ENCODE results near the gene LIME1.

LIME1 gene

GRCh38 chr20:63782521-63782971, 46.1 kb downstream of the LIME1 start:
- no peaks in the 10 kb centered on the region for H4K20me1 ChIP-seq (ENCODE audit: control insufficient read depth, insufficient read depth, low read depth, low read length)
- H3K79me2 ChIP-seq (ENCODE audit: control insufficient read depth, low read length): no peaks in the 10 kb centered on the region
- no peaks in the 10 kb centered on the region for H3K9me2 ChIP-seq (replicated peaks; ENCODE audit: control insufficient read depth, low read length)
- no peaks in the 10 kb centered on the region for H3K9me3 ChIP-seq (ENCODE audit: control insufficient read depth, insufficient read depth, low read length)
- H3K4me1 ChIP-seq (ENCODE audit: control insufficient read depth, low read length): peaks cover 8% of the 10 kb centered on the region
- H3K27ac ChIP-seq (ENCODE audit: low read depth, low read length): no peak overlapping the region
- H3K27me3 ChIP-seq (ENCODE audit: control insufficient read depth, low read length): no peaks in the 10 kb centered on the region
- H3K36me3 ChIP-seq (ENCODE audit: control insufficient read depth, low read length): no peaks in the 10 kb centered on the region
- H3K4me2 ChIP-seq (ENCODE audit: low read length): no peak overlapping the region
- TF ChIP-seq EZH2phosphoT487 (IDR thresholded peaks at IDR 0.05; ENCODE audit: borderline replicate concordance, low read length): no peak
- no peak for TF ChIP-seq CTCF (IDR thresholded peaks at IDR 0.05; ENCODE audit: low read depth, low read length, poor library complexity, severe bottlenecking)
- no peaks in the 10 kb centered on the region for H3F3A ChIP-seq (ENCODE audit: control insufficient read depth, insufficient read depth)
- H3K4me3 ChIP-seq (ENCODE audit: low read length): no peak overlapping the region

- peaks cover 8% of the 10 kb centered on the region for H3K4me1 ChIP-seq (ENCODE audit: control insufficient read depth, low read length)
- no peaks in the 10 kb centered on the region for H3K9me2 ChIP-seq (replicated peaks; ENCODE audit: control insufficient read depth, low read length)
- no peaks in the 10 kb centered on the region for H3K79me2 ChIP-seq (ENCODE audit: control insufficient read depth, low read length)
- TF ChIP-seq CTCF (IDR thresholded peaks at IDR 0.05; ENCODE audit: low read depth, low read length, poor library complexity, severe bottlenecking) (no peak), EZH2phosphoT487 (IDR thresholded peaks at IDR 0.05; ENCODE audit: borderline replicate concordance, low read length) (no peak)
- H3K36me3 ChIP-seq (ENCODE audit: control insufficient read depth, low read length): no peaks in the 10 kb centered on the region
- no peaks in the 10 kb centered on the region for H3K27me3 ChIP-seq (ENCODE audit: control insufficient read depth, low read length)
- no peaks in the 10 kb centered on the region for H4K20me1 ChIP-seq (ENCODE audit: control insufficient read depth, insufficient read depth, low read depth, low read length)
- H3K4me3 ChIP-seq (ENCODE audit: low read length): no peak overlapping the region
- no peak overlapping the region for H3K27ac ChIP-seq (ENCODE audit: low read depth, low read length)
- H3K4me2 ChIP-seq (ENCODE audit: low read length): no peak overlapping the region
- H3F3A ChIP-seq (ENCODE audit: control insufficient read depth, insufficient read depth): no peaks in the 10 kb centered on the region
- no peaks in the 10 kb centered on the region for H3K9me3 ChIP-seq (ENCODE audit: control insufficient read depth, insufficient read depth, low read length)
These were observed 47.5 kb downstream of the LIME1 start for GRCh38 chr20:63783970-63784369.

- Histone ChIP-seq H3K27me3 (ENCODE audit: control insufficient read depth, low read length) (no peaks in the 10 kb centered on the region), H3K9me2 (replicated peaks; ENCODE audit: control insufficient read depth, low read length) (no peaks in the 10 kb centered on the region), H3K27ac (ENCODE audit: low read depth, low read length) (no peak overlapping the region), H4K20me1 (ENCODE audit: control insufficient read depth, insufficient read depth, low read depth, low read length) (no peaks in the 10 kb centered on the region), H3K4me1 (ENCODE audit: control insufficient read depth, low read length) (peaks cover 8% of the 10 kb centered on the region), H3F3A (ENCODE audit: control insufficient read depth, insufficient read depth) (no peaks in the 10 kb centered on the region), H3K79me2 (ENCODE audit: control insufficient read depth, low read length) (no peaks in the 10 kb centered on the region), H3K4me3 (ENCODE audit: low read length) (no peak overlapping the region), H3K4me2 (ENCODE audit: low read length) (no peak overlapping the region), H3K36me3 (ENCODE audit: control insufficient read depth, low read length) (no peaks in the 10 kb centered on the region), H3K9me3 (ENCODE audit: control insufficient read depth, insufficient read depth, low read length) (no peaks in the 10 kb centered on the region)
- TF ChIP-seq CTCF (IDR thresholded peaks at IDR 0.05; ENCODE audit: low read depth, low read length, poor library complexity, severe bottlenecking): no peak
- TF ChIP-seq EZH2phosphoT487 (IDR thresholded peaks at IDR 0.05; ENCODE audit: borderline replicate concordance, low read length): no peak
These were observed 49.2 kb downstream of the LIME1 start for GRCh38 chr20:63785691-63786131.
